Endometrial microvascular endothelial cells (primary cell): ENCODE results near the gene MST1. TPM values are rescaled to one million over a fixed set of nuclear protein-coding genes. Genes with fewer than 3 reads are reported as not detected.

Experiments
- in situ Hi-C: cut with HindIII; loops from 2 replicates; pipeline ENCODE4 v1.10.0; 2017; ENCODE audit warnings: low sequenced_read_pairs, low pct_unique_long_range_greater_than_20kb; ENCODE audit errors: inconsistent ontology term
- total RNA-seq: library from RNA; depleted of rRNA; stranded (reverse); fragments of >200 nt; gene quantifications from one replicate; pipeline ENCODE4 v1.2.3, GENCODE V29; 2015; ENCODE audit errors: inconsistent ontology term

Gene MST1
- total RNA-seq, 1 donor from 2014 or later = 1.1 TPM

- in situ Hi-C loops = no loop called here
Measured at GRCh38 chr3:49666592-49666991, 22.7 kb downstream of the MST1 start.

GRCh38 chr3:49665822-49666519, 23.3 kb downstream of the MST1 start:
- in situ Hi-C loops = no loop called here

GRCh38 chr3:49664300-49664699, 25.0 kb downstream of the MST1 start:
- in situ Hi-C loops = no loop called here

- in situ Hi-C loops = no loop called here
Measured at GRCh38 chr3:49663831-49664230, 25.4 kb downstream of the MST1 start.

- in situ Hi-C loops = no loop called here
Measured at GRCh38 chr3:49662720-49663413, 26.4 kb downstream of the MST1 start.

- in situ Hi-C loops = no loop called here
Measured at GRCh38 chr3:49662021-49662420, 27.3 kb downstream of the MST1 start.

GRCh38 chr3:49661281-49661680, 28.0 kb downstream of the MST1 start:
- in situ Hi-C loops = no loop called here

GRCh38 chr3:49659756-49660155, 29.5 kb downstream of the MST1 start:
- in situ Hi-C loops = no loop called here

GRCh38 chr3:49658711-49659110, 30.6 kb downstream of the MST1 start:
- in situ Hi-C loops = no loop called here

- in situ Hi-C loops = no loop called here
Measured at GRCh38 chr3:49657208-49657915, 31.9 kb downstream of the MST1 start.

GRCh38 chr3:49656541-49657112, 32.6 kb downstream of the MST1 start:
- in situ Hi-C loops = no loop called here

- in situ Hi-C loops = no loop called here
Measured at GRCh38 chr3:49655731-49656285, 33.5 kb downstream of the MST1 start.

- in situ Hi-C loops = no loop called here
Measured at GRCh38 chr3:49654955-49655556, 34.2 kb downstream of the MST1 start.

- in situ Hi-C loops = no loop called here
Measured at GRCh38 chr3:49654176-49654825, 35.0 kb downstream of the MST1 start.

GRCh38 chr3:49653621-49654020, 35.7 kb downstream of the MST1 start:
- in situ Hi-C loops = no loop called here

- in situ Hi-C loops = no loop called here
Measured at GRCh38 chr3:49652903-49653415, 36.3 kb downstream of the MST1 start.

GRCh38 chr3:49652218-49652902, 36.9 kb downstream of the MST1 start:
- in situ Hi-C loops = no loop called here

- in situ Hi-C loops = no loop called here
Measured at GRCh38 chr3:49650637-49651036, 38.6 kb downstream of the MST1 start.
